GM21526 (cell line): ENCODE results near the gene ADGRL1.

Experiments used
- ATAC-seq: cut with Tn5 transposase; IDR thresholded peaks from one replicate; pipeline ENCODE4 v1.9.1; 2021; ENCODE audit warnings: moderate library complexity; ENCODE audit not compliant: unreplicated experiment, low FRiP score

ADGRL1 gene

GRCh38 chr19:14115756-14116155 lies 90.2 kb downstream of the ADGRL1 start:
- ATAC-seq: no peak

DNA sequence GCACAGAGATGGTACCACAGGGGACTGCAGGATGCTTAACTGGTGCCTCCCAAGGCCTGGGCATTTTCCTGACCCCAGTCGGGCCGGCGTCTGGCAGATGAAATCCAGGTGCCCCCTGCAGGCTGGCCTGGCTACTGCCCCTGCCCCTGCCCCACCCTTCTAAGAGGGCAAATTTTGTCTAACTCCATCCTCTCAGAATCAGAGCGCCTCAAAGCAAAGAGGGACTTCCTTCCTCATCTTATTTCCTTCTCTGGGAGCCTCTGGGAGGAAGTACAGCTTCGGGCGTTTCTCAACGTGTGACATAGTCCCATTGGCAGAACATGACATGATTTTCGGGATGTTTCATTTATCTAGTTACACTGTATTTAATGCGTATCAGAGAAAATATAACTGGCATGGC lies 91.1 kb downstream of the ADGRL1 start:
- no peak for ATAC-seq

DNA sequence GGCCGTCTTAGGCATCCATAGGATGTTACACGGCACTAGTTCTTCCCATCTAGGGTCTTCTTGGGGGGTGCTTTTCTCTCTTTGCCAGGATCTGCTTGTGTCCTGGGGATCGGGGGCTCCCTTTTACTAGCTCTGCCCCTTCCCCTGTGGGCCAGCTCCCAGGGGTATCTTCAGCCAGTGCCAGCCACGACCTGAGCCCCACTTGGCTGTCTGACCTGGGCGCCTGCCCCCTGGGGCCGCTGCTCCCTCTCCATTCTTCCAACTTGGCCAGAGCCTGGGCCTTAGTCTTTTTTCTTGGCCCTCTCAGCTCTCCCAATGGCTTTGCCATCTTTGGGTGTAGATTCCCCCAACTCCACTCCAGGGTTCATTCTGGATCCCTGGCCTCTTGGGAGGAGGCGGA lies 91.5 kb downstream of the ADGRL1 start:
- no peak for ATAC-seq

GRCh38 chr19:14113762-14114414 lies 92.1 kb downstream of the ADGRL1 start:
- no peak for ATAC-seq

DNA sequence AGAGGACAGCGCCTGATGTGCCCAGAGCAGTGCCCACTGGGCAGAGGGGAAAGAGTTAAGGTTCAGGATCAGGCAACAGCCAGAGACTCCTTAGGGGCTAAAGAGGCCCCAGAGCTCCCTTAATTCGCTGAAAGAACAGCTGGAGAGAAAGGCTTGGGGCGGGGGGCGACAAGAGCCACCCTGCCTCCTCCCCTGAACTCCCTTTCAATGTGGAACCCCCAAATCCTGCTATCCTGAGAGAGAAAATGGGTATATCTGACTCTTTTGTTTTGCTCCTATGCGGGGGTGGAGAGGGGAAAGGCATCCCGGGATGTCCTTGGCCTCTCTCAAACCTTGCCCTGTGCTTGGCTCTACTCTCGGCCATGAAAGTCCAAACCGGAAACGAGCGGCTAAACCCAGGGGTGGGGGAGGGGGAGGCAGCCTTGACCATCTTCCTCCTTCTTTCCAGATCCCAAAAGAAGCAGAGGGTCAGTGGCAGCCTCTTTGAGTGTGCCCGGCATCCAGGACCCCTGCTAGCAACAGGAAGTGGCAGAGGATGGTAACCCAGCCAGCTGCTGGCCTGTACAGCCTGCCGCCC lies 93.1 kb downstream of the ADGRL1 start:
- ATAC-seq: no peak

- ATAC-seq: no peak
These were observed 93.7 kb downstream of the ADGRL1 start for GRCh38 chr19:14112051-14112808.

DNA sequence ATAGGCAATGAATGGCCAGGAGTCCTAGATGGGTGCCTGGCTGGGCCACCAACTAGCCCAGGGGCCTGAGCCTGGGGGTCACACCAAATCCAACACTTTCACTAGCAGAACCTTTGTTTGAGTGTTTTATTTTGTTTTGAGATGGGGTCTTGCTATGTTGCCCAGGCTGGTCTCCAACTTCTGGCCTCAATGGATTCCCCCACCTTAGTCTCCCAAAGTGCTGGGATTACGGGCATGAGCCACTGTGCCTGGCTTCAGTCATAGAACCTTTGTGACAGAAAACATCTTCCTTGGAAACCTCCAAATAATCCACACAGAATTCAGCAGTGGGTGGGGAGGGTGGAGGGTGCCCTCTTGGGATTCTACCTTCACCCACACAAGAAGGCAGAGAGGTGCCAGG lies 94.5 kb downstream of the ADGRL1 start:
- no peak for ATAC-seq

GRCh38 chr19:14110650-14111049 lies 95.3 kb downstream of the ADGRL1 start:
- no peak for ATAC-seq

DNA sequence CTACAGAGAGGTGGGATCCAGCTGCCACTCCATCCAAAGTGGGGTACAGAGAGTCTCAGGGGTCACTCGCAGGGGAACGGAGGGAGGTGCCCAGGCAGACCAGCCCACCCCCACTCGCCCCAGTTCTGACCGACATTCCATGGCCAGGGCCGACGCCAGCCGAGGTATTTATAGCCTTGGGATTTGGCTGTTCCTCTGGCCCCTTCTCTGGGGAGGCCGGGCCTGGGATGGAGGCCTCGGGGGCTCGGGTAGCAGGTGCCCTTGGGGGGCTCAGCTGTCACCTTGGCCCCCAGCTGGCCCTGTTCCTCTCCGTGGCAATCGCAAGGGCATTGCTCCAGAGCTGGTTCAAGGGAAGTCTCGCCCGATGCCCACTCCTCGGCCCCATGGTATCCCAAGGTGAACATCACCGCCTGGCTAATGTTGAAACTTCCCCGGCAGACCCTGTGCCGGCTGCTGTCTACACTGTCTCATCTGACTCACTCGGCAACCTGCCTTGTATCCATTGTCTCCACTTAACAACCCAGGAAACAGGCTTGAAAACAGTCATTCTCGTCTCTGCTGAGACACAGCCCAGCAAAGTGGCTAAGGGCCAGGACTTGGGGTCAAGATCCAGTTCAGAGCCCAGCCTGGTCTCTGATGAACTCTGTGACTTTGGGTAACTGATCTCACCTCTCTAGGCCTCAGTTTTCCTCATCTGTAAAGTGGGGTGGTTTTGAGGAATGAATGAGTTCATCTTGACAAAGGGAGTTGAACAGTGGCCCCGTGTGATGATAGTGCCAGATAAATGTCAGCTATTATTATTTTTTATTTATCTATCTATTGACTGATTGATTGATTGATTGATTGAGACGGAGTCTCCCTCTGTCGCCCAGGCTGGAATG lies 98.1 kb downstream of the ADGRL1 start:
- ATAC-seq: no peak

DNA sequence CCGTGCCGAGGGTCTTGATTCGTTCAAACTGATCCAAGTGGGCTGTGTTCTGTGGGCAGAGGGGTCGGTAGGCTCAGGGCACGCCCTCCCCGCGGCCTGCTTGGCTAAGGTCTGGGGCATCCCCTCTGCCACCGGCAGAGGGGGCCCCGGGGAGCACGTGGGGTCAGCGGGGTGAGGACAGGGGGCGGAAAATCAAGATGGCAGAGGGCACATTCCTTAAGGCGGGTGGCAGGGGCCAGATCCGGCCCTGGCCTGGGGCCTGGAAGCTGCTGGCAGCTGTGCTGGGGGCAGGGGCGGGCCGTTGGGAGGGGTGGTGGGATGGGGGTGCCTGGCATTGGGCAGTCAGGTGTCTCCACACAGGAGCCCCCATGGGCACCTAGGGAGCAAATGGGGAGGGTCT lies 99.1 kb downstream of the ADGRL1 start:
- no peak for ATAC-seq

DNA sequence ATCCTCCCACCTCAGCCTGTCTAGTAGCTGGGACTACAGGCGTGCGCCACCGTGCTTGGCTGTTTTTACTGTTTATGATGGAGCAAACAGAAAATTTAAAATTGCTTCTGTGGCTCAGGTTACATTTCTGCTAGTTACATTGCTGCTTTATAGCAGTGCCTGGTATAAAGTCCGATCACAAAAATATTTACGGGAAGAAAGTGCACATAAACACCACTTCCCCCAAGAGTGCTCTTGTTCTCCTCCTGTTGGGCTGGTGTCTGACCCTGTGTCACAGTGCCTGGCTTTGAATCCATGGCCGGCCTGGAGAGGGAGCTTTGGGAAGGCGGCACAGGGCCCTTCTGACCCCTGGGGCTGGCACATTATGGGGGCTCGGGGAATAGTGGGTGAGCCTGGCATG lies 100.3 kb downstream of the ADGRL1 start:
- ATAC-seq: no peak

GRCh38 chr19:14103310-14103709 lies 102.7 kb downstream of the ADGRL1 start:
- ATAC-seq: no peak

DNA sequence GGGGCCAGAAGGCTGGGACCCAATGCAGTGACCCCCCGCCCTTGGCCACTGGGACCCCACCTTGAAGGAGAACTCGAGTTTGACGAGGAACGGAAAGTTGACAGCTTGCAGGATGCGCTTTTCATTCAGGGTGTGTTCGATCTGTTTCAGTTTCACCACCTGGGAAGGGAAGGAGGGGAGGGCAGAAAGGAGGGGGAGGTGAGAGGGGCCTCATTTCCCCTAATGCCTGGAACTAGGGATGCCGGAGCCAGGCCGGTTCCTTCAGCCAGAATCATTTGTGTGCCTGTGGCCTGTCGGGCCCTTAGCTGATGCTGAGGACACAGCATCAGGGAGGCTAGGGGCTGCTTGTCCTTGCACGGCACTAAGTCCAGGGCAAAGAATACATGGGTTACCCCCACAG lies 103.2 kb downstream of the ADGRL1 start:
- ATAC-seq: no peak

- no peak for ATAC-seq
These were observed 103.8 kb downstream of the ADGRL1 start for GRCh38 chr19:14102102-14102696.

GRCh38 chr19:14101003-14101545 lies 104.9 kb downstream of the ADGRL1 start:
- ATAC-seq: no peak
